H1 (cell line): Measurements from ENCODE around the gene C5orf15. TPM values are rescaled to one million over a fixed set of nuclear protein-coding genes. Genes with fewer than 3 reads are reported as not detected.

Experiments used
- CTCF ChIA-PET: fragments of 300-600 bp; sonication (Branson Sonifier 250); formaldehyde crosslinking; loops from one replicate; lab custom pipeline; 2021; ENCODE audit not compliant: partially characterized antibody; lab: Charles Lee
- POLR2A ChIA-PET: fragments of 300-600 bp; sonication (Branson Sonifier 250); formaldehyde crosslinking; loops from one replicate; lab custom pipeline; 2021; ENCODE audit warnings: inconsistent platforms; ENCODE audit not compliant: partially characterized antibody; lab: Charles Lee
- DNase-seq, 2 experiments: peaks; one replicate each; pipeline versions ENCODE4 v3.0.0 to v3.0.0-alpha.2; 2010 to 2022; ENCODE audit warnings: low spot score in 2 of 2, low read depth in 1 of 2, mixed read lengths in 1 of 2
- FAIRE-seq: peaks from 2 replicates; lab custom pipeline; 2011; peaks lifted over from hg19 to GRCh38; lab: Jason Lieb, UNC
- H2AFZ ChIP-seq: 2 replicates; pipeline ENCODE4 v1.8.1; 2012; ENCODE audit warnings: low read length, inconsistent platforms
- H2AK5ac ChIP-seq: 2 replicates; pipeline ENCODE4 v1.6.1; 2013; ENCODE audit warnings: low read depth, low read length
- H2BK120ac ChIP-seq: replicated peaks from 2 replicates; pipeline ENCODE3; 2013; ENCODE audit warnings: low read depth, low read length, inconsistent platforms
- H2BK12ac ChIP-seq: 2 replicates; pipeline ENCODE4 v1.6.1; 2013; ENCODE audit warnings: low read depth, low read length
- H2BK15ac ChIP-seq: 2 replicates; pipeline ENCODE4 v1.6.1; 2013; ENCODE audit warnings: low read length
- H2BK20ac ChIP-seq: 2 replicates; pipeline ENCODE4 v1.6.1; 2013; ENCODE audit warnings: low read length
- H2BK5ac ChIP-seq: 2 replicates; pipeline ENCODE4 v1.6.1; 2013; ENCODE audit warnings: low read depth, low read length
- H3K14ac ChIP-seq: 2 replicates; pipeline ENCODE4 v1.6.1; 2013; ENCODE audit warnings: inconsistent platforms; ENCODE audit not compliant: insufficient read length
- H3K18ac ChIP-seq: 2 replicates; pipeline ENCODE4 v1.6.1; 2013; ENCODE audit warnings: low read length; ENCODE audit errors: extremely low read depth
- H3K23ac ChIP-seq: 2 replicates; pipeline ENCODE4 v1.6.1; 2013; ENCODE audit warnings: inconsistent platforms; ENCODE audit not compliant: insufficient read length
- H3K23me2 ChIP-seq: 2 replicates; pipeline ENCODE4 v1.6.1; 2013; ENCODE audit warnings: low read depth, low read length
- H3K27ac ChIP-seq: 2 replicates; pipeline ENCODE4 v1.6.1; 2011; ENCODE audit warnings: low read depth, low read length, inconsistent platforms
- H3K27me3 ChIP-seq, 4 experiments: replicated peaks in 1 of 4; 1 replicate in 1 of 4; 2 replicates in 3 of 4; pipeline versions ENCODE4 v1.6.1 to v1.8.1; 2011 to 2013; ENCODE audit warnings: low read length in 3 of 4, mild to moderate bottlenecking in 3 of 4, inconsistent platforms in 2 of 4, mixed read lengths in 2 of 4, moderate library complexity in 1 of 4; ENCODE audit not compliant: control insufficient read depth in 3 of 4, insufficient read depth in 3 of 4; ENCODE audit errors: extremely low read depth in 1 of 4
- H3K36me3 ChIP-seq, 4 experiments: 2 replicates each; pipeline versions ENCODE4 v1.6.1 to v1.8.1; 2011 to 2013; ENCODE audit warnings: mild to moderate bottlenecking in 4 of 4, low read length in 3 of 4, moderate library complexity in 2 of 4, control low read depth in 1 of 4, inconsistent platforms in 1 of 4; ENCODE audit not compliant: insufficient read depth in 4 of 4, control insufficient read depth in 2 of 4
- H3K4ac ChIP-seq: replicated peaks from 2 replicates; pipeline ENCODE3; 2013; ENCODE audit warnings: low read length, low read depth, mixed read lengths, inconsistent platforms; ENCODE audit not compliant: insufficient read length
- H3K4me1 ChIP-seq, 4 experiments: replicated peaks in 1 of 4; 1 replicate in 1 of 4; 2 replicates in 3 of 4; pipeline versions ENCODE4 v1.6.1 to v1.8.1; 2011 to 2013; ENCODE audit warnings: low read length in 3 of 4, inconsistent platforms in 2 of 4, mixed read lengths in 1 of 4; ENCODE audit not compliant: insufficient read depth in 4 of 4, control insufficient read depth in 3 of 4
- H3K4me2 ChIP-seq, 2 experiments: 2 replicates each; pipeline versions ENCODE4 v1.6.1 to v1.8.1; 2011 to 2013; ENCODE audit warnings: low read depth in 2 of 2, low read length in 2 of 2, control low read depth in 1 of 2, inconsistent platforms in 1 of 2, mild to moderate bottlenecking in 1 of 2; ENCODE audit not compliant: insufficient read depth in 1 of 2
- H3K4me3 ChIP-seq, 4 experiments: fragments of 200-600, 300-600 bp in 1 of 4; sonication (generic), shearing (Covaris generic), sonication (Bioruptor Twin) in 1 of 4; 2 replicates each; pipeline versions ENCODE4 v1.5.1 to v1.8.1; 2011 to 2016; ENCODE audit warnings: low read length in 4 of 4, low read depth in 3 of 4, control low read depth in 2 of 4, inconsistent platforms in 2 of 4, mild to moderate bottlenecking in 2 of 4, mixed read lengths in 1 of 4, moderate library complexity in 1 of 4; ENCODE audit not compliant: insufficient read depth in 2 of 4; ENCODE audit errors: extremely low read depth in 1 of 4
- H3K56ac ChIP-seq: replicated peaks from 2 replicates; pipeline ENCODE3; 2013; ENCODE audit warnings: low read depth, mild to moderate bottlenecking, mixed read lengths, low read length, inconsistent platforms; ENCODE audit not compliant: insufficient read length
- H3K79me1 ChIP-seq: 2 replicates; pipeline ENCODE4 v1.6.1; 2013; ENCODE audit warnings: low read depth, low read length, control low read depth
- H3K79me2 ChIP-seq, 2 experiments: 2 replicates each; pipeline versions ENCODE4 v1.6.1 to v1.8.1; 2012 to 2013; ENCODE audit warnings: low read length in 2 of 2, mild to moderate bottlenecking in 2 of 2, inconsistent platforms in 1 of 2; ENCODE audit not compliant: insufficient read depth in 2 of 2, control insufficient read depth in 1 of 2
- H3K9ac ChIP-seq, 4 experiments: replicated peaks in 1 of 4; 1 replicate in 1 of 4; 2 replicates in 3 of 4; pipeline versions ENCODE4 v1.6.1 to v1.8.1; 2011 to 2013; ENCODE audit warnings: low read depth in 3 of 4, low read length in 3 of 4, control low read depth in 2 of 4, mild to moderate bottlenecking in 2 of 4, moderate library complexity in 2 of 4, inconsistent platforms in 1 of 4; ENCODE audit errors: extremely low read depth in 1 of 4
- H3K9me3 ChIP-seq, 2 experiments: 2 replicates each; pipeline versions ENCODE4 v1.6.1 to v1.8.1; 2012 to 2013; ENCODE audit warnings: mild to moderate bottlenecking in 2 of 2, moderate library complexity in 2 of 2, control low read depth in 1 of 2, inconsistent platforms in 1 of 2, low read depth in 1 of 2, low read length in 1 of 2, mixed read lengths in 1 of 2; ENCODE audit not compliant: insufficient read depth in 2 of 2
- H4K20me1 ChIP-seq, 2 experiments: replicated peaks in 1 of 2; 2 replicates each; pipeline versions ENCODE3 to v1.8.1; 2011 to 2013; ENCODE audit warnings: inconsistent platforms in 2 of 2, low read length in 2 of 2, mild to moderate bottlenecking in 1 of 2; ENCODE audit not compliant: insufficient read depth in 2 of 2, control insufficient read depth in 1 of 2
- H4K5ac ChIP-seq: 2 replicates; pipeline ENCODE4 v1.6.1; 2013; ENCODE audit warnings: low read length, low read depth, mixed read lengths, inconsistent platforms; ENCODE audit not compliant: insufficient read length
- H4K8ac ChIP-seq: 2 replicates; pipeline ENCODE4 v1.8.0; 2013; ENCODE audit warnings: mild to moderate bottlenecking, moderate library complexity, low read length, inconsistent platforms; ENCODE audit not compliant: insufficient read depth; ENCODE audit errors: extremely low read depth
- H4K91ac ChIP-seq: replicated peaks from 2 replicates; pipeline ENCODE3; 2013; ENCODE audit warnings: low read length, mixed read lengths, inconsistent platforms; ENCODE audit not compliant: insufficient read length
- BCL11A ChIP-seq, 2 experiments: IDR thresholded peaks; one replicate each; pipeline ENCODE4 v1.6.1; 2011; ENCODE audit warnings: low read depth in 2 of 2, low read length in 2 of 2, mild to moderate bottlenecking in 2 of 2
- CBX8 ChIP-seq: fragments of 300-800, 300-1000 bp; sonication (generic); IDR thresholded peaks from 2 replicates; pipeline ENCODE4 v1.7.1; 2016; ENCODE audit warnings: low read depth, low read length, borderline replicate concordance
- CEBPB ChIP-seq: IDR thresholded peaks from 2 replicates; pipeline ENCODE4 v1.6.1; 2012; ENCODE audit warnings: low read depth, low read length
- CHD1 ChIP-seq: IDR thresholded peaks from 2 replicates; pipeline ENCODE4 v1.6.1; 2012; ENCODE audit warnings: low read depth, low read length, improper control_type of control experiment
- CREB1 ChIP-seq: IDR thresholded peaks from 2 replicates; pipeline ENCODE4 v1.6.1; 2012; ENCODE audit warnings: inconsistent platforms
- EGR1 ChIP-seq: IDR thresholded peaks from 2 replicates; pipeline ENCODE4 v1.6.1; 2011; ENCODE audit warnings: low read depth, low read length, borderline replicate concordance
- POLR2A ChIP-seq, 2 experiments: IDR thresholded peaks; 1 replicate in 1 of 2; 2 replicates in 1 of 2; pipeline ENCODE4 v1.6.1; 2011; ENCODE audit warnings: low read depth in 2 of 2, low read length in 2 of 2, mild to moderate bottlenecking in 2 of 2; ENCODE audit errors: control extremely low read depth in 1 of 2
- POU5F1 ChIP-seq: IDR thresholded peaks from 2 replicates; pipeline ENCODE4 v1.6.1; 2011; ENCODE audit warnings: low read depth, mild to moderate bottlenecking, low read length, moderate library complexity
- RBBP5 ChIP-seq: IDR thresholded peaks from 2 replicates; pipeline ENCODE4 v1.7.1; 2012; ENCODE audit warnings: low read depth, mild to moderate bottlenecking, inconsistent platforms, low read length, moderate library complexity, borderline replicate concordance
- WGBS, 2 experiments: shearing (Covaris generic) in 1 of 2; methylation state at CpG; one replicate each; pipeline versions ENCODE4 v1.1.6 to v1.1.7; 2013 to 2015; ENCODE audit warnings: low lambda C conversion rate in 2 of 2, mixed read lengths in 2 of 2, inconsistent platforms in 1 of 2, low coverage in 1 of 2, missing lambda C conversion rate in 1 of 2; ENCODE audit not compliant: insufficient replicate concordance in 2 of 2, insufficient coverage in 1 of 2, insufficient read length in 1 of 2; ENCODE audit errors: extremely low coverage in 1 of 2, missing lambda C conversion rate in 1 of 2; 5-methylcytosine and 5-hydroxymethylcytosine counted together
- polyA plus RNA-seq, 7 experiments: library from polyadenylated mRNA; depleted of rRNA in 3 of 7; stranded (reverse) in 5 of 7; unstranded in 2 of 7; fragments of >200 nt in 5 of 7; fragments of 200-250 nt in 2 of 7; gene quantifications; 1 replicate in 5 of 7; 2 replicates in 1 of 7; 4 replicates in 1 of 7; pipeline versions ENCODE4 v1.2.1 to v1.2.3, GENCODE V29; 2011 to 2013; ENCODE audit warnings: missing spikeins in 2 of 7, mixed read lengths in 2 of 7
- total RNA-seq: library from RNA; stranded (reverse); fragmentation: NEBNext Ultra II Directional; extraction: Animal tissue kit (Norgen Biotek cat#: 25700); gene quantifications from 2 replicates; pipeline ENCODE4 v1.2.1, GENCODE V29; 2021
- TF ChIP-seq, protein P1 (sequence below): IDR thresholded peaks from 2 replicates; pipeline ENCODE4 v1.6.1; 2012; ENCODE audit warnings: inconsistent platforms
- TF ChIP-seq, protein P2 (sequence below): IDR thresholded peaks from 2 replicates; pipeline ENCODE4 v1.6.1; 2012; ENCODE audit warnings: low read length, inconsistent platforms

C5orf15 gene
- total and polyA plus RNA-seq, 2 of the 8 experiments (the other 6 are each of a cell fraction or from before 2014, with no cell fraction given) = 31.7 to 39.3 TPM

DNA sequence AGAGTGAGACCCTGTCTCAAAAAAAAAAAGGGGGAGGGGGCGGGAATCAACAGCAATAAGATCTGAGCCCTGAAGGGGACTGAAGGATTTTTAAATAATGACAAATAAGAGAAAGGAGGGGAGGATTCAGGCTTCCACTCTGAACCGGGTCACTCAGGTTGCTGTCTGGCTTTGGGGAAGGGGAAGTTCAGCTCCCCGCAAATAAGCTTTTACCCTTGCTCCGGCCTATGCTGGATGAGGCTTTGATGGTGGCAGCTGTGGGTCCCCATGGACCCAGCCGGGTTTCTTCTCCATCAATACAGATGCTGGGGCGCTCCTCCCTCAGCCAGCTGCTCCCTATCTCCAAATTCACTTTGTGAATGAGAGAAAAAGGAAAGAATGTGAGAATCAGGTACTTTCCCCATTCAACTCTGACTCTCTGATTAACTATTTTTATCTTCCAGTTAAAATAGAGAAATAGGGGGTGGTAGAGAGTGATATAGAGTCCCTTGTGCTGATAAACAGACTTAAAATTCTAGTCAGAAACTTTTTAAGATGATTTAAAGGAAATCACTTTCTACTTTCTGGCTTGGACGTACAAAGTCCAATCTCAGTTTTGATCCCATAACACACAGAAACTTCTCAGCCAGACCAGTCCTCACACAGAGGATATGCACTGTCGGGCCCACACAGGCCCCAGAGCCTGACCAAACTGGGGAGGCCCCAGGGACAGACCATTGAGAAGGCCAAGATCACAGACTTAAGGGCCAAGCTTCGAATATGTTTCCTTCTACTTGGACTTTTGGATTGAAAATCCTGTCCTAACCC, 39.6 kb downstream of the C5orf15 start:
- no peaks in the 10 kb centered on the region for H3K36me3 ChIP-seq
- POLR2A ChIA-PET = no interaction called here
- CTCF ChIA-PET = interaction anchor here (0.5 to 3.9 kb wide), 3 partner anchors 16 to 86 kb away, joined by 3 to 10 read pairs (median 5); no protein-coding TSS in a partner anchor
- TF ChIP-seq BCL11A (IDR thresholded peaks at IDR 0.05; ENCODE audit: low read depth in 2 of 2, low read length in 2 of 2) (no peak), RBBP5 (no peak), EGR1 (no peak), POU5F1 (no peak), CBX8 (no peak), CHD1 (no peak), CEBPB (no peak), POLR2A (IDR thresholded peaks at IDR 0.05; ENCODE audit: control extremely low read depth in 1 of 2, low read depth in 2 of 2, low read length in 2 of 2) (no peak), CREB1 (no peak)
- TF ChIP-seq, protein P1, sequence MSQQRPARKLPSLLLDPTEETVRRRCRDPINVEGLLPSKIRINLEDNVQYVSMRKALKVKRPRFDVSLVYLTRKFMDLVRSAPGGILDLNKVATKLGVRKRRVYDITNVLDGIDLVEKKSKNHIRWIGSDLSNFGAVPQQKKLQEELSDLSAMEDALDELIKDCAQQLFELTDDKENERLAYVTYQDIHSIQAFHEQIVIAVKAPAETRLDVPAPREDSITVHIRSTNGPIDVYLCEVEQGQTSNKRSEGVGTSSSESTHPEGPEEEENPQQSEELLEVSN = no peak
- TF ChIP-seq, protein P2, sequence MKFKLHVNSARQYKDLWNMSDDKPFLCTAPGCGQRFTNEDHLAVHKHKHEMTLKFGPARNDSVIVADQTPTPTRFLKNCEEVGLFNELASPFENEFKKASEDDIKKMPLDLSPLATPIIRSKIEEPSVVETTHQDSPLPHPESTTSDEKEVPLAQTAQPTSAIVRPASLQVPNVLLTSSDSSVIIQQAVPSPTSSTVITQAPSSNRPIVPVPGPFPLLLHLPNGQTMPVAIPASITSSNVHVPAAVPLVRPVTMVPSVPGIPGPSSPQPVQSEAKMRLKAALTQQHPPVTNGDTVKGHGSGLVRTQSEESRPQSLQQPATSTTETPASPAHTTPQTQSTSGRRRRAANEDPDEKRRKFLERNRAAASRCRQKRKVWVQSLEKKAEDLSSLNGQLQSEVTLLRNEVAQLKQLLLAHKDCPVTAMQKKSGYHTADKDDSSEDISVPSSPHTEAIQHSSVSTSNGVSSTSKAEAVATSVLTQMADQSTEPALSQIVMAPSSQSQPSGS = no peak

More for the DNA sequence above, 39.6 kb downstream of the C5orf15 start:
- Histone ChIP-seq H3K27me3 (no peaks in the 10 kb centered on the region; a peak in 1 of 7 replicates), H3K4me2 (no peak overlapping the region), H4K8ac (no peak overlapping the region), H3K4me3 (no peak overlapping the region), H3K56ac (no peak overlapping the region), H3K4me1 (no peaks in the 10 kb centered on the region; a peak in 3 of 7 replicates), H4K20me1 (no peaks in the 10 kb centered on the region), H2AFZ (no peak overlapping the region), H3K79me2 (no peaks in the 10 kb centered on the region), H3K23me2 (peaks cover 2% of the 10 kb centered on the region; the same call in 1 of the 2 replicates), H4K91ac (no peak overlapping the region), H3K27ac (no peak overlapping the region), H3K9me3 (no peaks in the 10 kb centered on the region), H3K18ac (no peak overlapping the region), H2BK5ac (no peak overlapping the region), H2BK15ac (no peak overlapping the region), H2BK120ac (no peak overlapping the region), H3K9ac (no peak overlapping the region), H3K79me1 (no peaks in the 10 kb centered on the region), H3K23ac (no peak overlapping the region), H4K5ac (no peak overlapping the region), H2BK12ac (no peak overlapping the region), H3K14ac (no peak overlapping the region), H2BK20ac (no peak overlapping the region), H2AK5ac (no peak overlapping the region), H3K4ac (no peak overlapping the region)
- FAIRE-seq = no peak
- DNase-seq = no peak
- WGBS, 2 experiments = 83% methylated on average over 8 of the region's 9 CpGs; no CpG with 5 or more reads in 1 of the 2 experiments
